Upper lobe of right lung (tissue), 1 donor: ENCODE measurements around the gene BCKDHA. TPM values are rescaled to one million over a fixed set of nuclear protein-coding genes. Genes with fewer than 3 reads are reported as not detected.
"Not testable (repeated sequence)": the region's sequence is repeated elsewhere in the genome, so short reads cannot be mapped to it uniquely, and the experiment has no call there.

Experiments used
- ATAC-seq: fragments of 200-7000 bp; cut with Tn5 transposase; one replicate; pipeline ENCODE4 v1.9.1; 2020; ENCODE audit warnings: mild to moderate bottlenecking, moderate library complexity
- DNase-seq: peaks from one replicate; pipeline ENCODE4 v3.0.0-alpha.2; 2020
- H3K27ac ChIP-seq: fragments of 200-600 bp; one replicate; pipeline ENCODE4 v1.8.0; 2022
- H3K27me3 ChIP-seq: fragments of 200-600 bp; one replicate; pipeline ENCODE4 v1.8.0; 2022; ENCODE audit warnings: mild to moderate bottlenecking
- H3K36me3 ChIP-seq: fragments of 200-600 bp; one replicate; pipeline ENCODE4 v1.8.0; 2022
- H3K4me1 ChIP-seq: fragments of 200-600 bp; one replicate; pipeline ENCODE4 v1.8.0; 2022
- H3K4me3 ChIP-seq: fragments of 200-600 bp; one replicate; pipeline ENCODE4 v1.8.0; 2022; ENCODE audit warnings: mild to moderate bottlenecking
- H3K9me3 ChIP-seq: fragments of 200-600 bp; one replicate; pipeline ENCODE4 v1.8.0; 2022
- CTCF ChIP-seq: fragments of 200-600 bp; IDR thresholded peaks from one replicate; pipeline ENCODE4 v1.8.0; 2022; ENCODE audit warnings: antibody characterized with exemption
- intact Hi-C: fragments of 100-400 bp; cut with DNase I; formaldehyde crosslinking; loops from one replicate; pipeline ENCODE4 v1.11.0; 2022
- total RNA-seq: library from RNA; stranded (reverse); fragmentation: NEBNext Ultra II Directional; extraction: Animal tissue kit (Norgen Biotek cat#: 25700); gene quantifications from one replicate; pipeline ENCODE4 v1.2.1, GENCODE V29; 2021
- donor health status: DM: no; HTN: yes; CAD: no; lungs with severe emphysema.

Gene BCKDHA
- total RNA-seq, 1 donor from 2014 or later: 15.0 TPM

DNA sequence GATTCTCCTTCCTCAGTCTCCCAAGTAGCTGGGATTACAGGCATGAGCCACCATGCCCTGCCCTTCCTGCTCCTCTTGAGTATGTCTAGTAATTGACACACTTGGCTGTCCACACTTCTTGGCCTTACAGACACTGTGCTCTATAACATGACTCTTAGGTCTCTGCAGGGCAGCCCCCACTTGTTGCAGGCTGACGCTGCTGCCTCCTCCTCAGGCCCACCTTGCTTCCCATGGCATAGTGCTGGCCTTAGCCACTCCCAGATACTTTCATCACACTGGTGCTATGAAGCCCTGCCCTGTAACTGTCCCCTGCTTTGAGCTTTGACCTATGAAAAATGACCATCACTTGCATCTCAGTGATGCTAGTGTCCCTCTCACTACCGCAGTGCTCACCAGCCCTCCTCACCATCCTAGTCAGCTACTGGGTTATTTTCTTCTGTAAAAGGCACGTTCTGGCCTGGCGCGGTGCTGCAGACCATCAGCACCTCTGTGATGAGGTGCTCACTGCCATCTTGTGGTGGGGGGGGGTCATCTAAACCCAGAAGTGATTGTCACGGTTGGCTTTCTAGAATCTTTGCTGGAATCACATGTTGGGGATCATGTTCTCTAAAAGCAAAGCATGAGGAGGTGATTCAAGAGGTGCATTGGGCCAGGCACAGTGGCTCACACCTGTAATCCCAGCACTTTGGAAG lies 55.1 kb downstream of the BCKDHA start:
- intact Hi-C loops: no loop called here
- no peak for TF ChIP-seq CTCF
- Histone ChIP-seq H3K4me1 (peaks cover 16% of the 10 kb centered on the region), H3K9me3 (no peaks in the 10 kb centered on the region), H3K4me3 (no peak overlapping the region), H3K36me3 (no peaks in the 10 kb centered on the region), H3K27me3 (no peaks in the 10 kb centered on the region), H3K27ac (no peak overlapping the region)
- ATAC-seq (no peak), DNase-seq (no peak)

DNA sequence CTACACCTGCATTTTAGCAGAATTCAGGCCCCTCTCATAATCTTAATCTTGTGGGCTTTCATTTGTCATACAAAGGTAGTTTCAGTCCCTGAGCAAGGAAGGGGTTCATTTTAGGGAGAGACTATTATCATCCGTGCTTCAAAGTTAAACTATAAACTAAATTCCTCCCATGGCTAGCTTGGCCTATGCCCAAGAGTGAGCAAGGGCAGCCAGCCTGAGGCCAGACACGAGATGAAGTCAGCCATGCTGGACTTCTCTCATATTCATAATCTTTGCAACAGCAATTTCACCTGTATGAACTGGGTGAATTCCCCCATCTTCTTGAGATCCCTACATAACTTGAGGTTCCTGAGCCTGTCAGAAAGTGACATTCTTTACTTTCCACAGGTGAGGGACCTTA lies 58.3 kb downstream of the BCKDHA start:
- Histone ChIP-seq H3K27ac (no peak overlapping the region), H3K9me3 (no peaks in the 10 kb centered on the region), H3K36me3 (no peaks in the 10 kb centered on the region), H3K27me3 (no peaks in the 10 kb centered on the region), H3K4me3 (no peak overlapping the region), H3K4me1 (peaks cover 16% of the 10 kb centered on the region)
- TF ChIP-seq CTCF: no peak
- intact Hi-C loops: no loop called here
- no peak for ATAC-seq
- no peak for DNase-seq

GRCh38 chr19:41456342-41456918 lies 58.8 kb downstream of the BCKDHA start:
- H3K9me3 ChIP-seq: no peaks in the 10 kb centered on the region
- intact Hi-C loops: no loop called here
- no peaks in the 10 kb centered on the region for H3K36me3 ChIP-seq
- no peaks in the 10 kb centered on the region for H3K27me3 ChIP-seq
- DNase-seq: no peak
- no peak overlapping the region for H3K4me3 ChIP-seq
- H3K27ac ChIP-seq: no peak overlapping the region
- no peak for TF ChIP-seq CTCF
- ATAC-seq: no peak
- peaks cover 16% of the 10 kb centered on the region for H3K4me1 ChIP-seq

DNA sequence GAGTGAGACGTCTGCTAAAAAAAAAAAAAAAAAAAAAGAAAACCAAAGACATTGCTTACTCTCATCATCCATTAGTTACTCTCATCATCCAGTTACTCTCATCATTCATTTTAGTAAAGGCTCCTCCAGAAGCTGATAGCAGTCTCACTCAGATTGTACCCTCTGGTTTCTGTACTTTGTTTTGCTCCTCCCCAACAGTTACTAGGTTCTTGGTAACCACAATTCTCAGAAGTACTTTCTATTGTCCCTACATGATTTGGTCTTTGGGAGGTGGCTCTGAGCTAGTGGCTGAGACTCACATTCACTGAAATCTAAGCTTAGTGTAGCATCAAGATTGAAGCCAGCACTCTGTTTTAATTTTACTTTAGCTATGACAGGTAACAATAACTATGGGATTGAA lies 59.6 kb downstream of the BCKDHA start:
- H3K4me1 ChIP-seq: peaks cover 20% of the 10 kb centered on the region
- ATAC-seq (no peak), DNase-seq (no peak)
- no peak overlapping the region for H3K4me3 ChIP-seq
- no peaks in the 10 kb centered on the region for H3K27me3 ChIP-seq
- no peak for TF ChIP-seq CTCF
- no peak overlapping the region for H3K27ac ChIP-seq
- intact Hi-C loops: no loop called here
- H3K36me3 ChIP-seq: no peaks in the 10 kb centered on the region
- H3K9me3 ChIP-seq: no peaks in the 10 kb centered on the region

DNA sequence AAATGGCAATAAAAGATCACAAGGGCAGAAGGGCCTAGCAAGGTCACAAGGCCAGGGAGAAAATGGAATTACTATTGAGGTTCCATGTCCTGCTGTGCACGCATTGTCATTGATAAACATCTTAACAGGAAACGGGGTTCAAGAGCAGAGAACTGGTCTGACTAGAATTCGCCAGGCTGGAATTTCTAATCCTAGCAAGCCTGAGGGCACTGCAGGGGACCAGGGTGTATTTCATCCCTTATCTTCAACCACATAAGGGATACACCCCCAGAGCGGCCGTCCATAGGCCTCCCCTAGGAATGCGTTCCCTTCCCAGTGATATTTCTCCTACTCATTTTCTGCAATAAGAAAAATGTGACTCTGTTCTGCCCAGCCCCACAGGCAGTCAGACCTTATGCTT lies 64.9 kb downstream of the BCKDHA start:
- Histone ChIP-seq H3K27ac (no peak overlapping the region), H3K4me3 (no peak overlapping the region), H3K4me1 (peaks cover 10% of the 10 kb centered on the region), H3K36me3 (no peaks in the 10 kb centered on the region), H3K9me3 (no peaks in the 10 kb centered on the region), H3K27me3 (no peaks in the 10 kb centered on the region)
- ATAC-seq: no peak
- TF ChIP-seq CTCF: no peak
- intact Hi-C loops: no loop called here
- DNase-seq: no peak

GRCh38 chr19:41463257-41464256 lies 65.9 kb downstream of the BCKDHA start:
- H3K4me3 ChIP-seq, H3K27ac ChIP-seq, DNase-seq, H3K9me3 ChIP-seq, intact Hi-C loops, H3K27me3 ChIP-seq, H3K36me3 ChIP-seq: not testable (repeated sequence)
- ATAC-seq: peak; percentile 15
- H3K4me1 ChIP-seq: peaks cover 10% of the 10 kb centered on the region
